Esophagus muscularis mucosa (tissue), 4 donors: Measurements from ENCODE around the gene YWHAH. TPM values are rescaled to one million over a fixed set of nuclear protein-coding genes. Genes with fewer than 3 reads are reported as not detected.

Source experiments
- DNase-seq: peaks from one replicate; pipeline ENCODE4 v3.0.0-alpha.2; 2017; ENCODE audit errors: extremely low spot score
- H3K27ac ChIP-seq, 4 donors: fragments of 200-600 bp; sonication (generic); replicated peaks in 1 of 4; 1 replicate in 3 of 4; 2 replicates in 1 of 4; pipeline ENCODE4 v1.5.1; 2016 to 2019; ENCODE audit warnings: mild to moderate bottlenecking in 1 of 4
- H3K27me3 ChIP-seq, 4 donors: fragments of 200-600 bp; sonication (generic); one replicate each; pipeline versions ENCODE4 v1.5.1 to v1.6.0; 2016 to 2019
- H3K36me3 ChIP-seq, 4 donors: fragments of 200-600 bp; sonication (generic); one replicate each; pipeline ENCODE4 v1.5.1; 2016 to 2019
- H3K4me1 ChIP-seq, 4 donors: fragments of 200-600 bp; sonication (generic); one replicate each; pipeline ENCODE4 v1.5.1; 2016 to 2019
- H3K4me3 ChIP-seq, 4 donors: fragments of 200-600 bp; sonication (generic); 1 replicate in 2 of 4; 2 replicates in 2 of 4; pipeline ENCODE4 v1.5.1; 2016 to 2019; ENCODE audit warnings: mild to moderate bottlenecking in 4 of 4, moderate library complexity in 1 of 4
- H3K9me3 ChIP-seq, 4 donors: fragments of 200-600 bp; sonication (generic); 1 replicate in 3 of 4; 2 replicates in 1 of 4; pipeline ENCODE4 v1.5.1; 2016 to 2019
- EP300 ChIP-seq: sonication (generic); formaldehyde crosslinking; IDR thresholded peaks from one replicate; pipeline ENCODE4 v1.6.1; 2017; ENCODE audit warnings: antibody characterized with exemption
- POLR2A ChIP-seq: fragments of 450-650 bp; IDR thresholded peaks from one replicate; pipeline ENCODE4 v1.6.1; 2017; ENCODE audit warnings: antibody characterized with exemption, moderate library complexity, mild to moderate bottlenecking, low read depth
- POLR2AphosphoS5 ChIP-seq, 2 donors: sonication (generic); formaldehyde crosslinking; IDR thresholded peaks; one replicate each; pipeline ENCODE4 v1.6.1; 2017; ENCODE audit warnings: antibody characterized with exemption in 2 of 2
- WGBS: methylation state at CpG from one replicate; pipeline ENCODE4 v1.1.5; 2018; 5-methylcytosine and 5-hydroxymethylcytosine counted together
- intact Hi-C: fragments of 100-400 bp; cut with DNase I; formaldehyde crosslinking; loops from one replicate; pipeline ENCODE4 v1.15.1; 2023
- total RNA-seq, 4 donors: library from RNA; depleted of rRNA; stranded (reverse); fragments of >200 nt; gene quantifications; one replicate each; pipeline versions ENCODE4 v1.1.0 to v1.2.1, GENCODE V29; 2016
- TF ChIP-seq, protein P1 (sequence below), 3 experiments: fragments of 200-600 bp in 2 of 3; fragments of 450-650 bp in 1 of 3; sonication (generic) in 2 of 3; IDR thresholded peaks; one replicate each; pipeline ENCODE4 v1.5.1; 2017 to 2019; ENCODE audit warnings: antibody characterized with exemption in 3 of 3, mild to moderate bottlenecking in 2 of 3, moderate library complexity in 1 of 3

The YWHAH gene
- total RNA-seq, 4 donors from 2014 or later = 132 to 232 (median 183) TPM

DNA sequence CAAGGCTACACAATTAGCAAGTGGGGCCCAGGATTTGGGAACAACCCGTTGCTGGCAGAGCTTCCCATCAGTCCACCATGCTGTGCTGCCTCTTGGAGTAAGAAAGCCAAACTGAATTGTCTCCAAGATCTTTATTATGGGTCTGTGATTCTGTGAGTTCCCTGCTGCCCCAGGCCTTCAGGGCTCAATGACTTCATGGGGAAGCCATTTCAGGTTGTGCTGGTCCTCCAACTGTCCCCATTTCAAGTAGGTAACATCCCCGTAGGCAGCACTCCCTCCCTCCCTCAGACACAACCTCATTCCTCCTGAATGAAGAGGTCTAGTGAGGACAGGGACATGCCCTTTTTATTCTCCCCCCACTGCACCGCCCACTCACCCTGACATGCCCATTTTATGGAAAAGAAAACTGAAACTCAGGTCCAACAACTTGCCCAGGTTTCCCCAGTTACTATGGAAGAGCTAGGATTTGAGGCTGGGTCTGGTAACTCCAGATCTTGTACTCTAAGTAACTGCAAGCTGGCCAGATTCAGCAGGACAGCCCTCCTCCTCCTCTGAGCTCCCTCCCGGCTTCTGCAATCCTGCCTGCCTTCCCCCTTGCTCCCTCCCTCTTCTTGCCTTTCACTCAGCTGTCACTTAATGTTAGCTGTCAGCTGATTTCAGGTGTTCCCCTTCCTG is 8.2 kb upstream of the YWHAH start:
- H3K36me3 ChIP-seq = no peaks in the 10 kb centered on the region
- H3K27me3 ChIP-seq = peaks cover 0 to 3% (median 0%) of the 10 kb centered on the region in 4 donors
- no peak for DNase-seq
- TF ChIP-seq, protein P1, sequence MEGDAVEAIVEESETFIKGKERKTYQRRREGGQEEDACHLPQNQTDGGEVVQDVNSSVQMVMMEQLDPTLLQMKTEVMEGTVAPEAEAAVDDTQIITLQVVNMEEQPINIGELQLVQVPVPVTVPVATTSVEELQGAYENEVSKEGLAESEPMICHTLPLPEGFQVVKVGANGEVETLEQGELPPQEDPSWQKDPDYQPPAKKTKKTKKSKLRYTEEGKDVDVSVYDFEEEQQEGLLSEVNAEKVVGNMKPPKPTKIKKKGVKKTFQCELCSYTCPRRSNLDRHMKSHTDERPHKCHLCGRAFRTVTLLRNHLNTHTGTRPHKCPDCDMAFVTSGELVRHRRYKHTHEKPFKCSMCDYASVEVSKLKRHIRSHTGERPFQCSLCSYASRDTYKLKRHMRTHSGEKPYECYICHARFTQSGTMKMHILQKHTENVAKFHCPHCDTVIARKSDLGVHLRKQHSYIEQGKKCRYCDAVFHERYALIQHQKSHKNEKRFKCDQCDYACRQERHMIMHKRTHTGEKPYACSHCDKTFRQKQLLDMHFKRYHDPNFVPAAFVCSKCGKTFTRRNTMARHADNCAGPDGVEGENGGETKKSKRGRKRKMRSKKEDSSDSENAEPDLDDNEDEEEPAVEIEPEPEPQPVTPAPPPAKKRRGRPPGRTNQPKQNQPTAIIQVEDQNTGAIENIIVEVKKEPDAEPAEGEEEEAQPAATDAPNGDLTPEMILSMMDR (IDR thresholded peaks at IDR 0.05) = no peak
- TF ChIP-seq EP300 (no peak), POLR2A (no peak), POLR2AphosphoS5 (IDR thresholded peaks at IDR 0.05) (no peak)
- 80% methylated on average over 4 of the region's 4 CpGs for WGBS
- no peaks in the 10 kb centered on the region for H3K4me1 ChIP-seq
- no peak overlapping the region for H3K4me3 ChIP-seq
- H3K27ac ChIP-seq = no peak overlapping the region
- intact Hi-C loops = no loop called here
- no peaks in the 10 kb centered on the region for H3K9me3 ChIP-seq

DNA sequence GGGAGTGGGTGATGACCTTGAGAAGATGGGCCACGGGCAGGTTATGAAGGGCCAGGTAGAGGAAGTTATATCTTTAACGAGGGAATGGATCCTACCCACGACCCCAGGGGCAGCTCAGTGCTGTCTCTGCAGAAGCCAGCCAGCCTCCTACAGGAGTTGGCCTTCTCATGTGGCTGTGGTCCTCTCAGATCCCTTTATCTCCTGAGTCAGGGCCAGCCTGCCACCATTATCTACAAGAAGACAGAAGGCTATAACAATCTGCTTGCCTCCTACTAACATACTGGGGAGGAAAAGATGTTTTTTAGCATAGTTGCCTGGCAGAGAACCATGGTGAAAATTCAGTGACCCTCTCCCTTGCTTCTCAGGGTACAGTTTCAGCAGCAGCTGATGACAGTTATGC is 7.0 kb upstream of the YWHAH start:
- no peak for DNase-seq
- TF ChIP-seq POLR2AphosphoS5 (IDR thresholded peaks at IDR 0.05) = no peak
- TF ChIP-seq, protein P1 (IDR thresholded peaks at IDR 0.05) = no peak
- TF ChIP-seq EP300 = no peak
- no peak for TF ChIP-seq POLR2A
- H3K4me1 ChIP-seq = no peaks in the 10 kb centered on the region
- intact Hi-C loops = no loop called here
- H3K4me3 ChIP-seq = no peak overlapping the region
- WGBS = 64% methylated on average over 3 of the region's 3 CpGs
- H3K36me3 ChIP-seq = no peaks in the 10 kb centered on the region
- no peak overlapping the region for H3K27ac ChIP-seq
- no peaks in the 10 kb centered on the region for H3K27me3 ChIP-seq
- no peaks in the 10 kb centered on the region for H3K9me3 ChIP-seq

DNA sequence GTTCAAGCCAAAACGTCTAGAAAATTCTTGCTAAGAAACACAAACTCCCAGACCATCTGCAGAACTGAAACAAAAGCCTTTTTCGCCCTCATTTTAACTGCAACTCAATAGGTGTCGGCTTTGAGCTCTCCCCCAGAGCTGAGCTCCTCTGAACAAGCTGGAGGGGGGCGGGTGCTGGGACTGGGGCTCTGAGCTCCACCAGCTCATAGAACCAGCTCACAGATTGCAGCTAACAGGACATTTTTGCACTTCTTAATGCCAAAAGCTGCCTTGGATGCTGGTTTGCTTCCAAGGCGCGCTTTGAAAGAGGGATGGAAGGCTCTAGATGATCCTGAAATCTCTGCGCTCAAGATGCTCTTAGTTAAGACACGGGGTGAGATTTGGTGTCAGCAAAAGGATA is 6.0 kb upstream of the YWHAH start:
- no peak overlapping the region for H3K4me3 ChIP-seq
- no peaks in the 10 kb centered on the region for H3K27me3 ChIP-seq
- H3K9me3 ChIP-seq = no peaks in the 10 kb centered on the region
- no peak overlapping the region for H3K27ac ChIP-seq
- DNase-seq = no peak
- peaks cover 0 to under 1% (median under 1%) of the 10 kb centered on the region in 4 donors for H3K4me1 ChIP-seq
- H3K36me3 ChIP-seq = no peaks in the 10 kb centered on the region
- intact Hi-C loops = no loop called here
- 76% methylated on average over 8 of the region's 8 CpGs for WGBS
- TF ChIP-seq POLR2AphosphoS5 (IDR thresholded peaks at IDR 0.05) = no peak

DNA sequence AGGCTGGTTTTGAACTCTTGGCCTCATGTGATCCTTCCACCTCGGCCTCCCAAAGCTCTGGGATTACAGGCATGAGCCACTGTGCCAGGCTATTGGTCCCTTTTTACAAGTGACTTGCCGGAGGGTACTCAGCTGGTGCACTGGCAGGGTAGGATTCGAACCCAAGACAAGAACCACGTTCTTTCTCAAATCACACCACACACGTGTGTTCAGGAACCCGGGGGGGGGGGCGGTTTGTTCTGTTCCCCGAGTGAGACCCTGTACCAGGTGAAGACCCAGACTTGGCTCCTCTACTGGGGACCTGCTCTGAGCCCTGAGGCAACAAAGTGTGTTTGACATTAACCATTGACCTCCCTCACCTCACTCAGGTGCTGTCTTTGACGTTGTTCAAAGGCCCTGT is 3.8 kb upstream of the YWHAH start:
- 89% methylated on average over 9 of the region's 9 CpGs for WGBS
- peaks cover 0 to 10% (median 7%) of the 10 kb centered on the region in 4 donors for H3K4me1 ChIP-seq
- H3K36me3 ChIP-seq = no peaks in the 10 kb centered on the region
- no peaks in the 10 kb centered on the region for H3K27me3 ChIP-seq
- intact Hi-C loops = loop anchor here (10.0 kb wide), 2 partner anchors 186 to 276 kb away; partner anchors contain the start of genes DEPDC5, PISD and PRR14L
- H3K27ac ChIP-seq = no peak overlapping the region
- H3K4me3 ChIP-seq = no peak overlapping the region
- TF ChIP-seq POLR2A (no peak), EP300 (no peak), POLR2AphosphoS5 (IDR thresholded peaks at IDR 0.05) (no peak)
- TF ChIP-seq, protein P1 (IDR thresholded peaks at IDR 0.05) = no peak
- no peak for DNase-seq
- H3K9me3 ChIP-seq = no peaks in the 10 kb centered on the region

DNA sequence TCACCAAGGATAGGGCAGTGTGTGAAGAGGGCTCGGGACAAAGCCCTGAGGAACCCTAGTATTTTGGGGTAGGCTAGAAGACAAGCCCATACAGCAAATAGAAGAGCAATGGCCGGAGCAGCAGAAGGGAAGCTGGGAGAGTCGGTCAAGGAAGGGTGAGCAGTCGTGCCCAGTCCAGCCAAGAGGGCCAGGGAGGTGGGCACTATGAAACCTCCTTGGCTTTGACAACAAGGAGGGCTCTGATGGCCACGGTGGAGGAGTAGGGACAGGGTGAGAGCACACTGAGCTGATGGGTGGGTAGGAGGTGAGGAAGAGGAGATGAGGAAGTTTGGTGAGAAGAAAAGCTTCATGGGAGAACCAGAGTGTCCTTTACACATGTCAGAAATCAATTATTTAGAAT is 2.2 kb upstream of the YWHAH start:
- DNase-seq = no peak

More for the DNA sequence above, 2.2 kb upstream of the YWHAH start:
- Histone ChIP-seq H3K9me3 (no peaks in the 10 kb centered on the region), H3K4me1 (peaks cover 14 to 26% (median 23%) of the 10 kb centered on the region in 4 donors), H3K27ac (no peak overlapping the region), H3K36me3 (peaks cover 0 to 3% (median 0%) of the 10 kb centered on the region in 4 donors), H3K4me3 (no peak overlapping the region), H3K27me3 (no peaks in the 10 kb centered on the region)
- 94% methylated on average over 5 of the region's 5 CpGs for WGBS
- TF ChIP-seq, protein P1 (IDR thresholded peaks at IDR 0.05) = no peak
- TF ChIP-seq POLR2A (no peak), EP300 (no peak), POLR2AphosphoS5 (IDR thresholded peaks at IDR 0.05) (no peak)
- intact Hi-C loops = loop anchor here (10.0 kb wide), 2 partner anchors 187 to 277 kb away; partner anchors contain the start of genes DEPDC5, PISD and PRR14L
